PFSK-1 (cell line): Measurements from ENCODE around the gene ZNF17.

ENCODE experiments used
- FOXP2 ChIP-seq: optimal IDR thresholded peaks from 2 replicates; pipeline ENCODE3; 2011; ENCODE audit warnings: borderline replicate concordance, control low read depth, inconsistent platforms; ENCODE audit not compliant: insufficient read depth; ENCODE audit errors: extremely low read length, extremely low read depth
- POLR2AphosphoS5 ChIP-seq: IDR thresholded peaks from 2 replicates; pipeline ENCODE4 v1.6.1; 2012; ENCODE audit warnings: low read depth, mild to moderate bottlenecking, control low read depth, low read length, moderate library complexity

DNA sequence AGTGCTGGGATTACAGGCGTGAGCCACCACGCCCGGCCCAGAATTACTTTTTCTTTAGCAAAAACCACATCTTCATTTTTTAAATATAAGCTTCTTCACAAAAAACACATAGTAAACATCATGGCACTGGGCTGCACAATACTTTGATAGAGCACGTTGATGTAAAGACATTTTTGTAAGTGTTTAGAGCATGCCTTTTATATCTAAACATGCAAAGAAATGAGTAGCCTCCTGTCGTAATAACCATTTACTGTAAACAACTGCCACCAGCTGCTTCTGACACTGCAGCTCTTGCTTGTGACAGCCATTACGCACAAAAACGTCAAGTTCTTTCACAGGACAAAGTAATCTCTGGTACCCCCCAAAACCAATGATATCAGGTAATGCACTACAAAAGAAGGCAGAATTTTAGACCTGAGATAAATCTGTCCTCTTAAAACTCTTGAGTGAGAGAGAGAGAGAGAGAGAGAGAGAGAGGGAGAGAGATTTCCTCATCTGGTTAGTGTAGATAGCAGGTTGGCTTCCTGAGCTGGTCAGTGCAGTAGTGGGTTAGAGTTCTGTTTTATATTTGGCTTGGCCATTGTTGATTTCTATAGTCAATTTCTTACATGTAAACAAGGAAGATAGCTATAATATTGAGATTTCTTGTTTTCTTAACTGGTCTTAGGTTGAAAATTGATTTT is 28.0 kb upstream of the ZNF17 start:
- TF ChIP-seq FOXP2 (no peak), POLR2AphosphoS5 (no peak)
